Peyer's patch (tissue), 4 donors: ENCODE results near the gene PRRG1.

Experiments used
- CTCF ChIP-seq, 6 experiments: fragments of 450-650 bp in 4 of 6; fragments of 200-600 bp in 2 of 6; sonication (generic) in 1 of 6; IDR thresholded peaks; one replicate each; pipeline ENCODE4 v1.5.1; 2017 to 2019; ENCODE audit warnings: antibody characterized with exemption in 6 of 6, mild to moderate bottlenecking in 3 of 6, moderate library complexity in 1 of 6
- POLR2A ChIP-seq, 2 donors: fragments of 450-650 bp; IDR thresholded peaks; one replicate each; pipeline ENCODE4 v1.5.1; 2017; ENCODE audit warnings: antibody characterized with exemption in 2 of 2, mild to moderate bottlenecking in 2 of 2, moderate library complexity in 2 of 2

GRCh38 chrX:37331546-37331945 lies 17.6 kb upstream of the PRRG1 start:
- no peak for TF ChIP-seq CTCF (IDR thresholded peaks at IDR 0.05)
- no peak for TF ChIP-seq POLR2A (IDR thresholded peaks at IDR 0.05)
